Fibroblast of the aortic adventitia (primary cell): ENCODE results near the gene POFUT2. TPM values are rescaled to one million over a fixed set of nuclear protein-coding genes. Genes with fewer than 3 reads are reported as not detected.

Experiments used
- DNase-seq: peaks from one replicate; pipeline ENCODE4 v3.0.0-alpha.2; 2010; ENCODE audit warnings: low read depth
- H3K4me3 ChIP-seq: 2 replicates; pipeline ENCODE4 v1.5.1; 2011; ENCODE audit warnings: low read depth, mild to moderate bottlenecking, control low read depth, low read length, moderate library complexity
- CTCF ChIP-seq: IDR thresholded peaks from 2 replicates; pipeline ENCODE4 v1.5.1; 2011; ENCODE audit warnings: mild to moderate bottlenecking, low read length, control low read depth, inconsistent platforms; ENCODE audit not compliant: insufficient read depth
- total RNA-seq: library from RNA; depleted of rRNA; stranded (reverse); fragments of >200 nt; gene quantifications from 2 replicates; pipeline ENCODE4 v1.2.3, GENCODE V29; 2012; ENCODE audit warnings: low replicate concordance

Gene POFUT2
- total RNA-seq, 1 donor: 23.8 TPM

GRCh38 chr21:45259206-45259840 lies 28.4 kb downstream of the POFUT2 start:
- no peak overlapping the region for H3K4me3 ChIP-seq
- peak; percentile 18 for DNase-seq
- TF ChIP-seq CTCF: no peak

GRCh38 chr21:45258466-45258865 lies 29.2 kb downstream of the POFUT2 start:
- no peak for TF ChIP-seq CTCF
- DNase-seq: no peak
- no peak overlapping the region for H3K4me3 ChIP-seq

GRCh38 chr21:45257673-45258341 lies 29.9 kb downstream of the POFUT2 start:
- H3K4me3 ChIP-seq: no peak overlapping the region
- no peak for DNase-seq
- TF ChIP-seq CTCF: no peak

DNA sequence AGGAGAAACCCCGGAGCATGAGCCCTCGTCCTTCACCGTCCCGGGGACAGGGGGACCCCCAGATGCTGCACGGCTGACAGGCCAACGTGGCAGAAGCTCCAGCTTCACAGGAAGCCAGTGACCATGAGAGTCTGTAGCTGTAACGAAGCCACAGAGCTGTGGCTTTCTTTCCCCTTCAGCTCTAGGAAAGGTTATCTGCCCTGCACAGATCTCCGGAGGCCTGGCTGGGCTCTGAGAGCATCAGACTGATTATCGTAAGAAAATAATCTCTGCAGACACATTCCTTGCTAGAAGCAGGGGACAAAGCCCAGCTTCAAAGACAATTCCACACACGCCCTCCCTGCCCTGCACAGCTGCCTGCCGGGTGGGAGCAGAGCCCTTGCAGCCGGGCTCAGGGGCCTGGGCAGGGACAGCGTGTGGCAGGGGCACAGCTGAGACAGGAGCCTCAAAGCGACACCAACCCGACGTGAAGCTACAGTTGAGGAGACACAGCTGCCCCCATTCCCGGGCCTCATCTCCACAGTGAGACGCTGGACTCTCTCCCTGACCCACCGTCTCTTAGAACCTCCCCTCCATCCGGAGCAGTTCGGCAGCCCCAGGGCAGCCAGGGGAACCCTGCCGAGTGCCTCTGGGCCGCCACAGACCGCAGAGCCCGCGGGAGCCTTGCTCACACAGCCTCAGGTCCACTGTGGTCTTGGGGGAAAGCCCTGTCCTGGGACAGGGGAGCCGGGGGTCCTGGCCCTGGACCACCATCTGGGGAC lies 30.6 kb downstream of the POFUT2 start:
- DNase-seq: no peak
- no peak for TF ChIP-seq CTCF
- H3K4me3 ChIP-seq: no peak overlapping the region

DNA sequence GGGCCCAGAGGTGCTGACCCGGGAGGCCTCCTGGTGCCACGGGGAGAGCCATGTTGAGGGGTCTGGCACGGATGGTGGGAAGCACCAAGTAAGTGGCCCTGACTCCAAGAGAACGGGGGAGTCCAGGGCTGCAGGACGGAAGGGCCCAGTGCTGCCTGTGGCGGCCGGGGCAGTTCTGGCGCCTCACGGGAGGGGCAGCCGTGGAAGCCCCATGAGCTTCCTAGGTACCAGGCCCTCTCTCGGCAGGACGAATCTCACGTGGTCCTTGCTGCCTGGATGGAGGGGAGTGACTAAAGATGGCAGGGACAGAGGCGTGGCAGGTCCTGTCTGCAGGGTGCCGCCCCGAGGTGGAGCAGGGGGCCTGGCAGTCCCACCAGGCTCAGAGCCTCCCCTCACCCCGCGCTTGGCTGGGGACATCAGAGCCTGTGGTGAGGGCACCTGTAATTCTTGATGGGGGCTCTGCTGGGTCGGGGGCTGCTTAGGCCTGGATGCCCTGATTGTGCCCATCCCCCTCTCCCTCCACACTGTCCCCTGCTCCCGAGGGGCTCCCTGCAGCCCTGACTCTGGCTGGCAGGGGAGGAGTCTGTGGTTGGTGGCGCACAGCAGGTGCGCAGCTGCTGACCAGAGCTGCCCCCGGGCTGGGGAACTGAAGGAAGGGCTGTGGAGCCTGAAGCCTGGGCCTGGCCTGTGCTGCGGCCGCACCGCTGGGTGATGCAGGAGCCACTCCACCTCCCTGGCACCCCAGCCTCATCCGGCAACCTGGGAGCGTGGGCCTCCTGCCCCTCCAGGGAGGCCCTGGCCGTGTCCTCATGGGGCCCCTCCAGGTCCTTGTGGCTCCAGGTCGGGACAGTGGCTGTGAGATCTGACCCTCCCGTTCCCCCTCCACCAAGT lies 31.4 kb downstream of the POFUT2 start:
- DNase-seq: no peak
- TF ChIP-seq CTCF: no peak
- no peak overlapping the region for H3K4me3 ChIP-seq

- DNase-seq: no peak
- TF ChIP-seq CTCF: no peak
- no peak overlapping the region for H3K4me3 ChIP-seq
These were observed 32.2 kb downstream of the POFUT2 start for GRCh38 chr21:45255381-45256020.
